H9 (cell line): ENCODE results near the gene NACC2. TPM values are rescaled to one million over a fixed set of nuclear protein-coding genes. Genes with fewer than 3 reads are reported as not detected.

Experiments used
- DNase-seq: peaks from one replicate; pipeline ENCODE4 v3.0.0-alpha.2; 2017
- H2AFZ ChIP-seq: one replicate; pipeline ENCODE4 v1.6.1; 2013; ENCODE audit warnings: mild to moderate bottlenecking, low read length, control low read depth, moderate library complexity
- H2AK5ac ChIP-seq: 2 replicates; pipeline ENCODE4 v1.6.1; 2013; ENCODE audit warnings: low read length, control low read depth, mixed read lengths; ENCODE audit not compliant: insufficient read length
- H2BK120ac ChIP-seq: one replicate; pipeline ENCODE4 v1.6.1; 2013; ENCODE audit warnings: low read depth, mild to moderate bottlenecking, low read length, control low read depth, inconsistent platforms; ENCODE audit not compliant: poor library complexity, severe bottlenecking
- H2BK12ac ChIP-seq: 2 replicates; pipeline ENCODE4 v1.6.1; 2013; ENCODE audit warnings: low read length, control low read depth, mixed read lengths, low read depth; ENCODE audit not compliant: insufficient read length
- H2BK15ac ChIP-seq: 2 replicates; pipeline ENCODE4 v1.6.1; 2013; ENCODE audit warnings: low read depth, low read length, control low read depth
- H2BK20ac ChIP-seq: one replicate; pipeline ENCODE4 v1.6.1; 2013; ENCODE audit warnings: low read depth, mild to moderate bottlenecking, low read length, control low read depth, inconsistent platforms; ENCODE audit not compliant: poor library complexity, severe bottlenecking
- H2BK5ac ChIP-seq: 2 replicates; pipeline ENCODE4 v1.6.1; 2013; ENCODE audit warnings: low read length, control low read depth, mixed read lengths; ENCODE audit not compliant: insufficient read length
- H3K14ac ChIP-seq: 2 replicates; pipeline ENCODE4 v1.6.1; 2013; ENCODE audit warnings: low read length, control low read depth; ENCODE audit not compliant: insufficient read depth
- H3K18ac ChIP-seq: 2 replicates; pipeline ENCODE4 v1.6.1; 2013; ENCODE audit warnings: low read depth, mild to moderate bottlenecking, mixed read lengths, low read length, control low read depth; ENCODE audit not compliant: insufficient read length
- H3K23ac ChIP-seq: 2 replicates; pipeline ENCODE4 v1.6.1; 2013; ENCODE audit warnings: low read length, control low read depth, mixed read lengths, low read depth; ENCODE audit not compliant: insufficient read length
- H3K23me2 ChIP-seq: 2 replicates; pipeline ENCODE4 v1.6.1; 2013; ENCODE audit warnings: low read depth, mild to moderate bottlenecking, mixed read lengths, low read length, control low read depth; ENCODE audit not compliant: insufficient read length, poor library complexity, severe bottlenecking
- H3K27ac ChIP-seq: 2 replicates; pipeline ENCODE4 v1.5.1; 2013; ENCODE audit warnings: low read length, control low read depth, mixed read lengths, low read depth; ENCODE audit not compliant: insufficient read length
- H3K27me3 ChIP-seq: 2 replicates; pipeline ENCODE4 v1.6.1; 2013; ENCODE audit warnings: low read length, control low read depth, inconsistent platforms; ENCODE audit not compliant: insufficient read depth
- H3K4ac ChIP-seq: 2 replicates; pipeline ENCODE4 v1.6.1; 2013; ENCODE audit warnings: low read depth, mild to moderate bottlenecking, control low read depth, inconsistent platforms, low read length, moderate library complexity
- H3K4me1 ChIP-seq: 2 replicates; pipeline ENCODE4 v1.6.1; 2013; ENCODE audit warnings: low read length, control low read depth, inconsistent platforms; ENCODE audit not compliant: insufficient read depth
- H3K4me2 ChIP-seq: 2 replicates; pipeline ENCODE4 v1.6.1; 2013; ENCODE audit warnings: low read length, control low read depth, mixed read lengths; ENCODE audit not compliant: insufficient read length, insufficient read depth
- H3K56ac ChIP-seq: 2 replicates; pipeline ENCODE4 v1.6.1; 2013; ENCODE audit warnings: low read depth, mild to moderate bottlenecking, mixed read lengths, low read length, control low read depth; ENCODE audit not compliant: insufficient read length
- H3K79me1 ChIP-seq: 2 replicates; pipeline ENCODE4 v1.6.1; 2013; ENCODE audit warnings: low read depth, mild to moderate bottlenecking, moderate library complexity, low read length, control low read depth, inconsistent platforms; ENCODE audit not compliant: insufficient read depth, poor library complexity, severe bottlenecking
- H3K79me2 ChIP-seq: 2 replicates; pipeline ENCODE4 v1.6.1; 2013; ENCODE audit warnings: low read length, control low read depth, inconsistent platforms; ENCODE audit not compliant: insufficient read depth
- H3K9ac ChIP-seq: 2 replicates; pipeline ENCODE4 v1.6.1; 2013; ENCODE audit warnings: low read length, control low read depth, mixed read lengths; ENCODE audit not compliant: insufficient read length; ENCODE audit errors: extremely low read depth
- H3K9me3 ChIP-seq: one replicate; pipeline ENCODE4 v1.6.1; 2013; ENCODE audit warnings: low read depth, low read length, inconsistent platforms; ENCODE audit not compliant: control insufficient read depth
- H3T11ph ChIP-seq: one replicate; pipeline ENCODE4 v1.6.1; 2013; ENCODE audit warnings: mild to moderate bottlenecking, low read length, control low read depth, inconsistent platforms
- H4K20me1 ChIP-seq: one replicate; pipeline ENCODE4 v1.6.1; 2013; ENCODE audit not compliant: control insufficient read depth, insufficient read length, insufficient read depth
- H4K5ac ChIP-seq: 2 replicates; pipeline ENCODE4 v1.6.1; 2013; ENCODE audit warnings: low read depth, mild to moderate bottlenecking, mixed read lengths, low read length, control low read depth; ENCODE audit not compliant: insufficient read length
- H4K8ac ChIP-seq: replicated peaks from 2 replicates; pipeline ENCODE4 v1.6.1; 2013; ENCODE audit warnings: low read length, control low read depth, mixed read lengths, low read depth; ENCODE audit not compliant: insufficient read length
- H4K91ac ChIP-seq: 2 replicates; pipeline ENCODE4 v1.6.1; 2013; ENCODE audit warnings: low read depth, mild to moderate bottlenecking, moderate library complexity, mixed read lengths, low read length, control low read depth; ENCODE audit not compliant: insufficient read length
- H3K27ac Mint-ChIP-seq, 3 experiments: 2 replicates in 2 of 3; 3 replicates in 1 of 3; pipeline ENCODE4 v1.8.0; 2020 to 2021; ENCODE audit warnings: mixed read lengths in 3 of 3, mild to moderate bottlenecking in 1 of 3, moderate library complexity in 1 of 3
- H3K27me3 Mint-ChIP-seq: 2 replicates; pipeline ENCODE4 v1.8.0; 2021; ENCODE audit warnings: low read depth, mild to moderate bottlenecking, moderate library complexity, mixed read lengths
- H3K36me3 Mint-ChIP-seq, 3 experiments: 2 replicates in 2 of 3; 3 replicates in 1 of 3; pipeline ENCODE4 v1.8.0; 2020 to 2021; ENCODE audit warnings: low read depth in 3 of 3, mixed read lengths in 3 of 3; ENCODE audit not compliant: insufficient read depth in 1 of 3
- H3K4me1 Mint-ChIP-seq, 2 experiments: 2 replicates each; pipeline ENCODE4 v1.8.0; 2020; ENCODE audit warnings: mixed read lengths in 2 of 2
- H3K4me3 Mint-ChIP-seq, 2 experiments: 2 replicates in 1 of 2; 3 replicates in 1 of 2; pipeline ENCODE4 v1.8.0; 2020 to 2021; ENCODE audit warnings: mild to moderate bottlenecking in 2 of 2, mixed read lengths in 2 of 2, moderate library complexity in 1 of 2
- H3K9me3 Mint-ChIP-seq, 2 experiments: 2 replicates in 1 of 2; 3 replicates in 1 of 2; pipeline ENCODE4 v1.8.0; 2020; ENCODE audit warnings: mild to moderate bottlenecking in 2 of 2, mixed read lengths in 2 of 2, moderate library complexity in 1 of 2
- CTCF ChIP-seq: fragments of 200-600 bp; sonication (generic); conservative IDR thresholded peaks from 3 replicates; pipeline ENCODE4 v1.8.0; 2021; ENCODE audit warnings: antibody characterized with exemption, mild to moderate bottlenecking
- WGBS: extraction: QIAGEN DNeasy Blood & Tissue Kit; methylation state at CpG from one replicate; pipeline ENCODE4 v1.1.7; 2013; ENCODE audit warnings: missing lambda C conversion rate, low lambda C conversion rate, mixed read lengths; ENCODE audit not compliant: insufficient read length; ENCODE audit errors: extremely low coverage; 5-methylcytosine and 5-hydroxymethylcytosine counted together
- total RNA-seq: library from RNA; stranded (reverse); gene quantifications from 2 replicates; pipeline ENCODE4 v1.2.1, GENCODE V29; 2021

NACC2 gene
- total RNA-seq, 1 experiment from 2014 or later, result 11.5 TPM

- Histone ChIP-seq H3K4ac (no peak overlapping the region), H3K79me1 (no peaks in the 10 kb centered on the region), H2BK15ac (no peak overlapping the region), H3K79me2 (no peaks in the 10 kb centered on the region), H2BK20ac (no peak overlapping the region), H3K56ac (no peak overlapping the region), H4K5ac (no peak overlapping the region), H2AK5ac (no peak overlapping the region), H3K18ac (no peak overlapping the region), H4K8ac (no peak overlapping the region), H2BK12ac (no peak overlapping the region), H3K23me2 (peaks cover 3% of the 10 kb centered on the region), H3K9me3 (no peaks in the 10 kb centered on the region), H3K23ac (no peak overlapping the region), H2AFZ (no peak overlapping the region), H3K14ac (no peak overlapping the region; the same call in 1 of the 2 replicates), H4K20me1 (no peaks in the 10 kb centered on the region), H3T11ph (no peak overlapping the region), H3K4me2 (no peak overlapping the region), H3K9ac (no peak overlapping the region), H3K27me3 (no peaks in the 10 kb centered on the region), H2BK120ac (no peak overlapping the region), H4K91ac (no peak overlapping the region), H3K27ac (no peak overlapping the region), H2BK5ac (no peak overlapping the region), H3K4me1 (no peaks in the 10 kb centered on the region)
- Mint-ChIP-seq H3K36me3 (no peaks in the 10 kb centered on the region; a peak in 1 of 7 replicates), H3K27ac (no peak overlapping the region; a peak in 1 of 7 replicates), H3K9me3 (no peaks in the 10 kb centered on the region), H3K27me3 (no peaks in the 10 kb centered on the region), H3K4me1 (peaks cover 30 to 40% of the 10 kb centered on the region in 2 experiments), H3K4me3 (no peak overlapping the region)
- no peak; the same call in 2 of the 3 replicates for TF ChIP-seq CTCF
- no CpG with 5 or more reads among the region's 30 CpGs for WGBS
- peak; percentile 39 for DNase-seq
These were observed 39.2 kb downstream of the NACC2 start for GRCh38 chr9:136055715-136056545.
